Stimulated activated CD4-positive, alpha-beta T cell treated with anti-CD3 and anti-CD28 coated beads, Interleukin-2, amount 100 ng/mL, for 4 hours (primary cell): Measurements from ENCODE around the gene ADAMTSL4.

Source experiments
- DNase-seq: peaks from one replicate; pipeline ENCODE4 v3.0.0-alpha.2; 2020; ENCODE audit warnings: low read depth

Gene ADAMTSL4

GRCh38 chr1:150535511-150536287 lies 13.5 kb upstream of the ADAMTSL4 start:
- DNase-seq: no peak

GRCh38 chr1:150536836-150537731 lies 12.1 kb upstream of the ADAMTSL4 start:
- no peak for DNase-seq

- no peak for DNase-seq
These were observed 11.2 kb upstream of the ADAMTSL4 start for GRCh38 chr1:150537732-150538684.

GRCh38 chr1:150543500-150544143 lies 5.6 kb upstream of the ADAMTSL4 start:
- no peak for DNase-seq

- no peak for DNase-seq
These were observed 5.0 kb upstream of the ADAMTSL4 start for GRCh38 chr1:150544204-150544603.

- no peak for DNase-seq
These were observed 3.6 kb upstream of the ADAMTSL4 start for GRCh38 chr1:150545486-150546032.

GRCh38 chr1:150546294-150546937 lies 2.8 kb upstream of the ADAMTSL4 start:
- DNase-seq: no peak

- no peak for DNase-seq
These were observed 930 bp upstream of the ADAMTSL4 start for GRCh38 chr1:150548324-150548631.

- DNase-seq: no peak
These were observed 451 bp downstream of the ADAMTSL4 start for GRCh38 chr1:150549496-150550221.

- no peak for DNase-seq
These were observed 1.2 kb downstream of the ADAMTSL4 start for GRCh38 chr1:150550222-150551050.

GRCh38 chr1:150551051-150551783 lies 2.0 kb downstream of the ADAMTSL4 start:
- DNase-seq: no peak

GRCh38 chr1:150551784-150552127 lies 2.5 kb downstream of the ADAMTSL4 start:
- DNase-seq: no peak

GRCh38 chr1:150552128-150552910 lies 3.1 kb downstream of the ADAMTSL4 start:
- DNase-seq: no peak

GRCh38 chr1:150552911-150553289 lies 3.7 kb downstream of the ADAMTSL4 start:
- DNase-seq: no peak

GRCh38 chr1:150553392-150554085 lies 4.3 kb downstream of the ADAMTSL4 start:
- no peak for DNase-seq

GRCh38 chr1:150554086-150554452 lies 4.9 kb downstream of the ADAMTSL4 start:
- no peak for DNase-seq
